HCT116 (cell line): ENCODE measurements around the gene PRPF4. TPM values are rescaled to one million over a fixed set of nuclear protein-coding genes. Genes with fewer than 3 reads are reported as not detected.

Source experiments
- ATAC-seq: fragments of 200-7000 bp; cut with Tn5 transposase; 2 replicates; pipeline ENCODE4 v1.9.1; 2020; ENCODE audit warnings: mild to moderate bottlenecking, moderate library complexity
- Bru-seq: library from RNA; stranded (reverse); fragments of 400-500 nt; gene quantifications from one replicate; lab custom pipeline; 2021; lab: Mats Ljungman, UMichigan
- BruChase-seq, 2 experiments: library from RNA; stranded (reverse); fragments of 400-500 nt; gene quantifications; one replicate each; lab custom pipeline; 2021; lab: Mats Ljungman, UMichigan
- BruUV-seq: library from RNA; stranded (reverse); fragments of 400-500 nt; replicated peaks from 2 replicates; lab custom pipeline; 2021; lab: Mats Ljungman, UMichigan
- CTCF ChIA-PET: fragments of 300-600 bp; sonication (Branson Sonifier 250); formaldehyde crosslinking; loops from one replicate; lab custom pipeline; 2021; ENCODE audit warnings: antibody characterized with exemption; lab: Charles Lee
- POLR2A ChIA-PET: fragments of 300-600, 350-600 bp; sonication (Branson Sonifier 250); formaldehyde crosslinking; loops from one replicate; lab custom pipeline; 2021; ENCODE audit warnings: antibody characterized with exemption; lab: Charles Lee
- RAD21 ChIA-PET, 2 experiments: fragments of 300-600 bp; sonication (Branson Sonifier 250); formaldehyde crosslinking; loops; one replicate each; lab custom pipeline; 2023; ENCODE audit warnings: low total read pairs in 2 of 2; ENCODE audit not compliant: uncharacterized antibody in 2 of 2, unreplicated experiment in 2 of 2, low non-redundant PET in 1 of 2; lab: Charles Lee
- DNase-seq: peaks from one replicate; pipeline ENCODE4 v3.0.0-alpha.2; 2010; ENCODE audit warnings: low read depth, low spot score
- H2AFZ ChIP-seq: fragments of 200-600 bp; shearing (Covaris generic), sonication (generic); 2 replicates; pipeline ENCODE4 v1.6.1; 2017; ENCODE audit warnings: low read depth, mixed run types, mixed read lengths, antibody characterized with exemption, low read length; ENCODE audit not compliant: poor library complexity, severe bottlenecking
- H3K27ac ChIP-seq: 2 replicates; pipeline ENCODE4 v1.5.1; 2012; ENCODE audit warnings: low read depth, low read length
- H3K27me3 ChIP-seq: fragments of 200-600 bp; sonication (generic); 2 replicates; pipeline ENCODE4 v1.6.1; 2016; ENCODE audit warnings: mixed run types, low read length, mixed read lengths; ENCODE audit not compliant: insufficient read depth
- H3K36me3 ChIP-seq, 2 experiments: fragments of 200-500 bp in 1 of 2; fragments of 200-600 bp in 1 of 2; sonication (Bioruptor generic) in 1 of 2; sonication (generic) in 1 of 2; 2 replicates each; pipeline versions ENCODE4 v1.5.1 to v1.6.1; 2014 to 2016; ENCODE audit warnings: low read length in 2 of 2, inconsistent platforms in 1 of 2, mixed read lengths in 1 of 2, mixed run types in 1 of 2; ENCODE audit not compliant: insufficient read depth in 2 of 2, control insufficient read depth in 1 of 2
- H3K4me1 ChIP-seq, 2 experiments: fragments of 200-600 bp in 1 of 2; sonication (generic) in 1 of 2; 2 replicates each; pipeline versions ENCODE4 v1.5.1 to v1.6.1; 2012 to 2017; ENCODE audit warnings: low read length in 2 of 2, inconsistent platforms in 1 of 2, mild to moderate bottlenecking in 1 of 2, mixed read lengths in 1 of 2, mixed run types in 1 of 2, moderate library complexity in 1 of 2; ENCODE audit not compliant: insufficient read depth in 2 of 2, control insufficient read depth in 1 of 2
- H3K4me2 ChIP-seq: fragments of 200-600 bp; sonication (generic); 2 replicates; pipeline ENCODE4 v1.6.1; 2017; ENCODE audit warnings: mixed run types, low read length, mixed read lengths
- H3K4me3 ChIP-seq, 2 experiments: fragments of 200-600 bp in 1 of 2; sonication (generic) in 1 of 2; replicated peaks in 1 of 2; 2 replicates each; pipeline ENCODE4 v1.5.1; 2011 to 2016; ENCODE audit warnings: low read length in 2 of 2, control low read depth in 1 of 2, low read depth in 1 of 2, mild to moderate bottlenecking in 1 of 2, mixed read lengths in 1 of 2, mixed run types in 1 of 2
- H3K79me2 ChIP-seq: fragments of 200-600 bp; sonication (generic); 2 replicates; pipeline ENCODE4 v1.6.1; 2017; ENCODE audit warnings: mild to moderate bottlenecking, mixed run types, low read length, moderate library complexity, mixed read lengths; ENCODE audit not compliant: insufficient read depth
- H3K9ac ChIP-seq: fragments of 200-600 bp; sonication (generic); 2 replicates; pipeline ENCODE4 v1.6.1; 2016; ENCODE audit warnings: low read length, mixed read lengths
- H3K9me2 ChIP-seq: fragments of 200-600 bp; sonication (generic), shearing (Covaris generic); 2 replicates; pipeline ENCODE4 v1.6.1; 2017; ENCODE audit warnings: mixed run types, mild to moderate bottlenecking, moderate library complexity; ENCODE audit not compliant: insufficient read depth
- H3K9me3 ChIP-seq, 2 experiments: fragments of 200-500 bp in 1 of 2; fragments of 200-600 bp in 1 of 2; sonication (Bioruptor generic) in 1 of 2; sonication (generic) in 1 of 2; 2 replicates each; pipeline ENCODE4 v1.6.1; 2014 to 2017; ENCODE audit warnings: low read length in 2 of 2, mixed read lengths in 2 of 2, inconsistent platforms in 1 of 2, low read depth in 1 of 2, mild to moderate bottlenecking in 1 of 2, mixed run types in 1 of 2, moderate library complexity in 1 of 2; ENCODE audit not compliant: control insufficient read depth in 1 of 2, insufficient read depth in 1 of 2
- H4K20me1 ChIP-seq: fragments of 200-600 bp; sonication (generic), shearing (Covaris generic); 2 replicates; pipeline ENCODE4 v1.6.1; 2017; ENCODE audit warnings: mixed run types, mild to moderate bottlenecking, moderate library complexity; ENCODE audit not compliant: insufficient read depth
- CEBPB ChIP-seq: IDR thresholded peaks from 2 replicates; pipeline ENCODE4 v1.6.1; 2012; ENCODE audit warnings: low read depth
- EGR1 ChIP-seq: IDR thresholded peaks from 2 replicates; pipeline ENCODE4 v1.6.1; 2012; ENCODE audit warnings: low read depth
- ELF1 ChIP-seq: IDR thresholded peaks from 2 replicates; pipeline ENCODE4 v1.6.1; 2012; ENCODE audit warnings: low read depth, borderline replicate concordance
- MAX ChIP-seq: IDR thresholded peaks from 2 replicates; pipeline ENCODE4 v1.6.1; 2012
- POLR2A ChIP-seq: IDR thresholded peaks from 2 replicates; pipeline ENCODE4 v1.7.0; 2011; ENCODE audit warnings: borderline replicate concordance; ENCODE audit not compliant: insufficient read depth, insufficient read length; ENCODE audit errors: extremely low read depth
- POLR2AphosphoS5 ChIP-seq: IDR thresholded peaks from 2 replicates; pipeline ENCODE4 v1.6.1; 2011; ENCODE audit warnings: mild to moderate bottlenecking, low read depth, low read length, moderate library complexity
- REST ChIP-seq: IDR thresholded peaks from 2 replicates; pipeline ENCODE4 v1.6.1; 2012; ENCODE audit warnings: low read depth
- SIN3A ChIP-seq: IDR thresholded peaks from 2 replicates; pipeline ENCODE4 v1.6.1; 2012; ENCODE audit warnings: low read depth
- SP1 ChIP-seq: IDR thresholded peaks from 2 replicates; pipeline ENCODE4 v1.6.1; 2012; ENCODE audit warnings: low read depth
- SRF ChIP-seq: IDR thresholded peaks from 2 replicates; pipeline ENCODE4 v1.6.1; 2012; ENCODE audit warnings: low read depth
- YY1 ChIP-seq: IDR thresholded peaks from 2 replicates; pipeline ENCODE4 v1.6.1; 2011; ENCODE audit warnings: low read length, low read depth, moderate library complexity, mild to moderate bottlenecking; ENCODE audit not compliant: insufficient replicate concordance; ENCODE audit errors: extremely low read depth
- ZBTB33 ChIP-seq: IDR thresholded peaks from 2 replicates; pipeline ENCODE4 v1.6.1; 2011; ENCODE audit warnings: mild to moderate bottlenecking, low read length, moderate library complexity; ENCODE audit not compliant: insufficient replicate concordance; ENCODE audit errors: extremely low read depth
- ZFX ChIP-seq: fragments of 450-650 bp; IDR thresholded peaks from 2 replicates; pipeline ENCODE4 v1.6.1; 2017
- intact Hi-C: fragments of 100-400 bp; cut with micrococcal nuclease; formaldehyde crosslinking; loops from 2 replicates; pipeline ENCODE4 v1.10.0; 2022
- long read RNA-seq: library from polyadenylated mRNA; unstranded; transcript quantifications from one replicate; pipeline ENCODE4 v2.0.0, GENCODE V29; 2021; ENCODE audit not compliant: unreplicated experiment
- polyA plus RNA-seq: library from polyadenylated mRNA; unstranded; fragments of >200 nt; gene quantifications from 2 replicates; pipeline ENCODE4 v1.2.1, GENCODE V29; 2012; ENCODE audit warnings: missing spikeins
- total RNA-seq: library from RNA; stranded (reverse); gene quantifications from one replicate; pipeline ENCODE4 v1.2.1, GENCODE V29; 2021; ENCODE audit not compliant: unreplicated experiment

The PRPF4 gene
- 53.9 TPM for total RNA-seq
- polyA plus RNA-seq = 26.6 and 30.9 TPM in 2 replicates
- percentile 92 among the genes with signal in this experiment for Bru-seq, nascent RNA
- BruChase-seq, experiment 1, labeled RNA remaining after a 6-hour chase = percentile 90 among the genes with signal in this experiment
- percentile 93 among the genes with signal in this experiment for BruChase-seq, experiment 2, labeled RNA remaining after a 2-hour chase
- long read RNA-seq, transcript PRPF4-202 (14 exons, 3,212 nt) = major isoform, 51 of 106 reads
- long read RNA-seq, transcript PRPF4-201 (14 exons, 2,787 nt) = minor isoform, 18 of 106 reads
- long read RNA-seq, partial matches to known transcripts = 35 of 106 reads
- long read RNA-seq, other reads (novel, unspliced or antisense) = 2 of 106 reads

DNA sequence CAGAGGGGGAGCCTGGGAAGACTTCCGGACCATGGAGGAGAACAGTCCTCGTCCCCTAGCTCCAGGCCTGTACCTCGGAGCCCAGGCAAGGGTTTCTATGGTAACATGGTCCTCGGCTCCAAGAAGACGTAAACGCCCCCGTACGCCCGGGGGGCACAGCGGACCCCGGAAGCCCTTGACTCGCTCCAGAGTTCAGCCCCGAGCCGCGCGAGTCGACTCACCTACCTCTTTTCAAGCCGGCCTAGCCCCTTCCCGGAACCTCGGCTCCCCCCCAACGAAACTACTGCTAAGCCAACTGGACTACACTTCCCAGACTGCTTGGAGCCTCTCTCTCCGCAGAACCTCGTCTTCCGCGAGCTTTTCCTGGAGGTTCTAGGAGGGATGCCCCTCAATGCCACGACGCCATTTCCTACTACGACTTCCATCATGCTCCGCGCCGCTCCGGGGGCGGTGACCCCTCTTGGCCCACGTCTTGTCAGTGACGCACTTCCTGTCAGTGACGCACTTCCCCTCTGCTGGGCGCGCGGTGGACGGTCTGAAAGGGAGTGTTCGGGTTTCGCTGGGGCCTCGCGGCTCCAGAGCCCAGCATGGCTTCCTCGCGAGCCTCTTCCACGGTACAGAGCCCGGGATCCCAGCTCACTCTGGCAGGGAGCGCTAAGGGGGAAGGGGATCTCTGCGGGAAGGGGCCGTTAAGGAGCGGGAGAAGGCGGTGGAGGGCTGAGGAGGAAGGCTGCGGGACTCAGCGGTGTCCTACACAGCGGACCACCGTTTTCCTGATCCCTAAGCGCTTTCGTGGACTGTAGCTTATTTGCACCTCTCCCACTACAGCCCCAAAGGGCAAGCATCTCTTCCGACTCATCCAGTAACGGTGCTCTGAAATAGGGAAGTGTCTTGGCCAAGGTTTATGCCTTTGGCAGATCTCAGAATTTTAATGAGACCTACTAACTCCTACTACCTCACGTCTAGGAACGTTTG lies at the start of gene PRPF4, which contains the start of gene CDC26:
Gene PRPF4 (plus strand): TSS at position 502 of the 975 bp plus-strand sequence. CDS start 86 bp downstream, at position 588.
Gene CDC26 (minus strand): TSS at position 416 of the 975 bp plus-strand sequence. CDS start 3,065 bp downstream, outside the sequence.
- ChIA-PET RAD21 (interaction anchor here (0.8 to 1.6 kb wide), 5 partner anchors 126 to 383 kb away, joined by 3 to 4 read pairs (median 3); partner anchors contain the start of gene ALAD (in 1 of the 2)), CTCF (interaction anchor here (0.6 to 2.2 kb wide), 13 partner anchors 9 to 383 kb away, joined by 3 to 25 read pairs (median 5); partner anchors contain the start of genes ALAD, C9orf43, POLE3 and SLC31A1), POLR2A (interaction anchor here (1.0 to 1.7 kb wide), 5 partner anchors 54 to 383 kb away, joined by 4 to 11 read pairs (median 6); partner anchors contain the start of genes C9orf43, FKBP15, HDHD3 and POLE3)
- H3K27me3 ChIP-seq = no peaks in the 10 kb centered on the region
- peaks cover 34 to 41% of the 10 kb centered on the region in 2 experiments for H3K36me3 ChIP-seq
- peak within 1 kb of the TSS; percentile 63 for H2AFZ ChIP-seq
- H3K79me2 ChIP-seq = peaks cover 69% of the 10 kb centered on the region
- DNase-seq = peak; percentile 95
- intact Hi-C loops = loop anchor here (1.0 to 10.0 kb wide), 2 partner anchors 65 to 351 kb away; partner anchors contain the start of gene WDR31
- peak within 1 kb of the TSS; percentile 70 for H3K27ac ChIP-seq
- H3K4me3 ChIP-seq = peak within 1 kb of the TSS; percentile 71 to 73
- peak; percentile 86 for ATAC-seq
- BruUV-seq = TSS peak; percentile 76
- peak within 1 kb of the TSS; percentile 96 for H3K9ac ChIP-seq
- no peaks in the 10 kb centered on the region for H3K9me3 ChIP-seq
- H4K20me1 ChIP-seq = peaks cover 6% of the 10 kb centered on the region; the same call in 1 of the 2 replicates
- no peaks in the 10 kb centered on the region for H3K9me2 ChIP-seq
- H3K4me1 ChIP-seq = peaks cover 3 to 14% of the 10 kb centered on the region in 2 experiments; a peak in 3 of 4 replicates
- no peak for TF ChIP-seq REST
- peak; percentile 88 for TF ChIP-seq SIN3A
- peak; percentile 85 for TF ChIP-seq MAX
- peak; percentile 84 for TF ChIP-seq YY1
- TF ChIP-seq CEBPB = no peak
- peak; percentile 83 for TF ChIP-seq ELF1
- peak; percentile 60; the same call in 1 of the 2 replicates for TF ChIP-seq SP1
- peak; percentile 56 for TF ChIP-seq ZFX
- peak; percentile 93 for TF ChIP-seq POLR2AphosphoS5
- TF ChIP-seq EGR1 = peak; percentile 99
- peak; percentile 92 for TF ChIP-seq POLR2A
- no peak for TF ChIP-seq SRF
- TF ChIP-seq ZBTB33 = peak; percentile 93
- H3K4me2 ChIP-seq = peak within 1 kb of the TSS; percentile 79
